GM12878 (cell line): ENCODE data around the gene SLC24A4. TPM values are rescaled to one million over a fixed set of nuclear protein-coding genes. Genes with fewer than 3 reads are reported as not detected.

Source experiments
- ATAC-seq: fragments of 200-7000 bp; cut with Tn5 transposase; 3 replicates; pipeline ENCODE4 v1.9.1; 2020; ENCODE audit warnings: mild to moderate bottlenecking, moderate library complexity
- BruUV-seq: library from RNA; stranded (reverse); fragments of 400-500 nt; replicated peaks from 2 replicates; lab custom pipeline; 2021; lab: Mats Ljungman, UMichigan
- CTCF ChIA-PET: fragments of 300-600 bp; sonication (Branson Sonifier 250); formaldehyde crosslinking; extraction: SDS; loops from one replicate; lab custom pipeline; 2021; ENCODE audit warnings: inconsistent platforms; lab: Yijun Ruan, JAX
- POLR2A ChIA-PET: fragments of 350-600 bp; formaldehyde crosslinking; extraction: SDS; loops from one replicate; lab custom pipeline; 2021; ENCODE audit warnings: inconsistent platforms; lab: Charles Lee
- RAD21 ChIA-PET: fragments of 300-600 bp; sonication (Branson Sonifier 250); formaldehyde crosslinking; loops from one replicate; lab custom pipeline; 2023; ENCODE audit warnings: antibody characterized with exemption; ENCODE audit not compliant: unreplicated experiment; lab: Charles Lee
- SMC1A ChIA-PET: fragments of 300-600 bp; sonication (Branson Sonifier 250); formaldehyde crosslinking; loops from one replicate; lab custom pipeline; 2023; ENCODE audit not compliant: unreplicated experiment, uncharacterized antibody; lab: Charles Lee
- DNase-seq: peaks from one replicate; pipeline ENCODE4 v3.0.0-alpha.2; 2011; ENCODE audit warnings: low read depth, low spot score
- FAIRE-seq: peaks from 3 replicates; lab custom pipeline; 2011; peaks lifted over from hg19 to GRCh38; lab: Jason Lieb, UNC
- H2AFZ ChIP-seq: 2 replicates; pipeline ENCODE4 v1.6.0; 2011; ENCODE audit warnings: low read depth, low read length, control low read depth; ENCODE audit not compliant: control insufficient read depth
- H3K27ac ChIP-seq: 2 replicates; pipeline ENCODE4 v1.5.1; 2011; ENCODE audit warnings: control low read depth; ENCODE audit not compliant: control insufficient read depth, insufficient read depth
- H3K27me3 ChIP-seq, 2 experiments: replicated peaks in 1 of 2; 2 replicates each; pipeline versions ENCODE4 v1.6.0 to v1.6.1; 2011; ENCODE audit warnings: low read length in 1 of 2; ENCODE audit not compliant: control insufficient read depth in 2 of 2, insufficient read depth in 2 of 2
- H3K36me3 ChIP-seq, 2 experiments: 2 replicates each; pipeline ENCODE4 v1.5.1; 2011; ENCODE audit warnings: low read length in 1 of 2; ENCODE audit not compliant: control insufficient read depth in 2 of 2, insufficient read depth in 2 of 2
- H3K4me1 ChIP-seq: 2 replicates; pipeline ENCODE4 v1.6.1; 2011; ENCODE audit warnings: mild to moderate bottlenecking, low read length, moderate library complexity, mixed read lengths; ENCODE audit not compliant: control insufficient read depth, insufficient read depth
- H3K4me2 ChIP-seq: 2 replicates; pipeline ENCODE4 v1.6.0; 2011; ENCODE audit warnings: control low read depth; ENCODE audit not compliant: control insufficient read depth, insufficient read depth
- H3K4me3 ChIP-seq: fragments of 200-600 bp; sonication (generic); 2 replicates; pipeline ENCODE4 v1.5.1; 2016
- H3K79me2 ChIP-seq: 2 replicates; pipeline ENCODE4 v1.6.0; 2011; ENCODE audit warnings: low read length; ENCODE audit not compliant: control insufficient read depth, insufficient read depth
- H3K9ac ChIP-seq: 2 replicates; pipeline ENCODE4 v1.8.0; 2011; ENCODE audit warnings: low read length, control low read depth, mixed read lengths; ENCODE audit not compliant: control insufficient read depth, insufficient read depth
- H3K9me3 ChIP-seq: replicated peaks from 3 replicates; pipeline ENCODE4 v1.5.1; 2011; ENCODE audit warnings: mild to moderate bottlenecking, low read length; ENCODE audit not compliant: control insufficient read depth, insufficient read depth
- H4K20me1 ChIP-seq: 2 replicates; pipeline ENCODE4 v1.6.0; 2011; ENCODE audit not compliant: control insufficient read depth, insufficient read depth
- CBFB ChIP-seq: IDR thresholded peaks from 2 replicates; pipeline ENCODE4 v1.6.1; 2016; ENCODE audit warnings: antibody characterized with exemption, low read depth
- CREB1 ChIP-seq: IDR thresholded peaks from 2 replicates; pipeline ENCODE4 v1.6.1; 2012; ENCODE audit warnings: low read depth, mild to moderate bottlenecking, inconsistent platforms
- IKZF2 ChIP-seq, 2 experiments: fragments of 450-650 bp; IDR thresholded peaks; 2 replicates each; pipeline ENCODE4 v1.6.1; 2017; ENCODE audit warnings: mild to moderate bottlenecking in 2 of 2, moderate library complexity in 2 of 2
- NKRF ChIP-seq: fragments of 450-650 bp; conservative IDR thresholded peaks from 2 replicates; pipeline ENCODE4 v1.6.1; 2017; ENCODE audit warnings: mild to moderate bottlenecking, moderate library complexity
- NRF1 ChIP-seq: conservative IDR thresholded peaks from 2 replicates; pipeline ENCODE4 v1.6.1; 2011; ENCODE audit warnings: mild to moderate bottlenecking, low read depth, low read length, improper control_type of control experiment
- POLR2AphosphoS2 ChIP-seq: IDR thresholded peaks from 2 replicates; pipeline ENCODE4 v1.6.1; 2011; ENCODE audit warnings: low read depth, mild to moderate bottlenecking, low read length, improper control_type of control experiment, moderate library complexity
- RELA ChIP-seq: fragments of 450-650 bp; IDR thresholded peaks from 2 replicates; pipeline ENCODE4 v1.8.0; 2014; ENCODE audit warnings: borderline replicate concordance; ENCODE audit not compliant: partially characterized antibody
- WGBS: methylation state at CpG from one replicate; pipeline ENCODE4 v1.1.6; 2016; ENCODE audit warnings: low lambda C conversion rate; ENCODE audit not compliant: insufficient replicate concordance, insufficient coverage; ENCODE audit errors: missing lambda C conversion rate; 5-methylcytosine and 5-hydroxymethylcytosine counted together
- in situ Hi-C: fragments of 300-500 bp; cut with MboI; formaldehyde crosslinking; loops from 9 replicates; pipeline ENCODE4 v1.14.3; 2018; ENCODE audit warnings: mixed read lengths
- intact Hi-C: fragments of 100-400 bp; cut with micrococcal nuclease; formaldehyde crosslinking; loops from one replicate; pipeline ENCODE4 v1.14.2; 2022; ENCODE audit not compliant: unreplicated experiment
- polyA plus RNA-seq, 11 experiments: library from polyadenylated mRNA; depleted of rRNA in 4 of 11; unstranded in 6 of 11; stranded (reverse) in 5 of 11; fragments of >200 nt; fragmentation: Nextera tagmentation in 4 of 11; fragmentation: Illumina TruSeq in 1 of 11; extraction: Ambion mirVana in 4 of 11; extraction: Trizol in 1 of 11; gene quantifications; 1 replicate in 1 of 11; 2 replicates in 10 of 11; pipeline versions ENCODE4 v1.2.1 to v1.2.3, GENCODE V29; 2011 to 2016; ENCODE audit warnings: inconsistent platforms in 2 of 11, missing spikeins in 2 of 11, low read depth in 1 of 11
- total RNA-seq, 4 experiments: library from RNA; depleted of rRNA in 3 of 4; stranded (reverse); fragments of >200 nt in 3 of 4; fragmentation: Illumina TruSeq in 1 of 4; extraction: Trizol in 1 of 4; gene quantifications; 2 replicates each; pipeline versions ENCODE4 v1.2.1 to v1.2.3, GENCODE V29; 2013 to 2021
- TF ChIP-seq, protein P1 (sequence below), 3 experiments: IDR thresholded peaks in 2 of 3; conservative IDR thresholded peaks in 1 of 3; 2 replicates each; pipeline ENCODE4 v1.5.1; 2011; ENCODE audit warnings: low read depth in 3 of 3, low read length in 3 of 3, mild to moderate bottlenecking in 3 of 3, control low read depth in 2 of 3, moderate library complexity in 2 of 3, inconsistent platforms in 1 of 3, mixed read lengths in 1 of 3; ENCODE audit not compliant: control insufficient read depth in 2 of 3, insufficient read depth in 1 of 3; ENCODE audit errors: extremely low read depth in 1 of 3

SLC24A4 gene
- total and polyA plus RNA-seq, 10 of the 15 experiments (the other 5 are each of a cell fraction or from before 2014, with no cell fraction given), result under 0.01 to 0.46 (median 0.04) TPM; not detected in 5

DNA sequence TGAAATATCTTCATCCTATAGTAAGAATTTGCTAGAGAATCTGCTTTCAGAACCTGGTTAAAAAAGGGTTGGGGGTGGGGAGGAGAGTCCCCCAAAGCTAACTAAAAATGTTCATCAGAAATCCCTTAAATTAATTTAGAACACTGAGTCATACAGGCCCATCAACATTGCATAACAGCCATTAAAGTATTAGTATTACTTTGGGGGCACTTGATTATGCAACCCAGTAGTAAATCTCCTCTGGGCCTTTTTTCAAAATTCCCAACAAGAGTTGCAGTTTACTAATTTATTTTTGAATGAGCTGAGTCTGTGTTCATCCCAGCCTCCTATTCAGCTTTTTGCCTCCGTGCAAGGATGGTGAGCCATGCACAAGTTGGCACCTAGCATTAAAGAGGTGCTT is 8.8 kb upstream of the SLC24A4 start (continued):
- TF ChIP-seq, protein P1, sequence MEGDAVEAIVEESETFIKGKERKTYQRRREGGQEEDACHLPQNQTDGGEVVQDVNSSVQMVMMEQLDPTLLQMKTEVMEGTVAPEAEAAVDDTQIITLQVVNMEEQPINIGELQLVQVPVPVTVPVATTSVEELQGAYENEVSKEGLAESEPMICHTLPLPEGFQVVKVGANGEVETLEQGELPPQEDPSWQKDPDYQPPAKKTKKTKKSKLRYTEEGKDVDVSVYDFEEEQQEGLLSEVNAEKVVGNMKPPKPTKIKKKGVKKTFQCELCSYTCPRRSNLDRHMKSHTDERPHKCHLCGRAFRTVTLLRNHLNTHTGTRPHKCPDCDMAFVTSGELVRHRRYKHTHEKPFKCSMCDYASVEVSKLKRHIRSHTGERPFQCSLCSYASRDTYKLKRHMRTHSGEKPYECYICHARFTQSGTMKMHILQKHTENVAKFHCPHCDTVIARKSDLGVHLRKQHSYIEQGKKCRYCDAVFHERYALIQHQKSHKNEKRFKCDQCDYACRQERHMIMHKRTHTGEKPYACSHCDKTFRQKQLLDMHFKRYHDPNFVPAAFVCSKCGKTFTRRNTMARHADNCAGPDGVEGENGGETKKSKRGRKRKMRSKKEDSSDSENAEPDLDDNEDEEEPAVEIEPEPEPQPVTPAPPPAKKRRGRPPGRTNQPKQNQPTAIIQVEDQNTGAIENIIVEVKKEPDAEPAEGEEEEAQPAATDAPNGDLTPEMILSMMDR (IDR thresholded peaks at IDR 0.05 in 2 of 3, conservative IDR thresholded peaks at IDR 0.05 in 1 of 3; ENCODE audit: control insufficient read depth in 2 of 3, extremely low read depth in 1 of 3, insufficient read depth in 1 of 3, low read depth in 3 of 3, low read length in 3 of 3), result no peak
- TF ChIP-seq CREB1, result no peak

- ATAC-seq (no peak), FAIRE-seq (no peak), DNase-seq (no peak)
- CTCF ChIA-PET, result interaction anchor here (2.6 kb wide), 1 partner anchor 8 kb away, joined by 13 read pairs; no protein-coding TSS in a partner anchor
- TF ChIP-seq POLR2AphosphoS2 (no peak), CBFB (no peak), NRF1 (no peak), NKRF (no peak), RELA (no peak), IKZF2 (IDR thresholded peaks at IDR 0.05) (no peak)
- TF ChIP-seq, protein P1 (IDR thresholded peaks at IDR 0.05 in 2 of 3, conservative IDR thresholded peaks at IDR 0.05 in 1 of 3; ENCODE audit: control insufficient read depth in 2 of 3, extremely low read depth in 1 of 3, insufficient read depth in 1 of 3, low read depth in 3 of 3, low read length in 3 of 3), result 0 out of 6 replicates have a peak, but pooled peaks of 1 of the 3 experiments have one; percentile 18
- Histone ChIP-seq H3K36me3 (no peaks in the 10 kb centered on the region), H3K9me3 (no peaks in the 10 kb centered on the region; the same call in 2 of the 3 replicates), H3K4me1 (peaks cover 4% of the 10 kb centered on the region; the same call in 1 of the 2 replicates), H3K9ac (no peak overlapping the region), H3K4me3 (no peak overlapping the region), H3K4me2 (no peak overlapping the region), H3K79me2 (no peaks in the 10 kb centered on the region), H3K27me3 (peaks cover 0 to 6% of the 10 kb centered on the region in 2 experiments; a peak in 2 of 4 replicates), H2AFZ (no peak overlapping the region), H3K27ac (no peak overlapping the region), H4K20me1 (no peaks in the 10 kb centered on the region; the same call in 1 of the 2 replicates)
- SMC1A ChIA-PET, result interaction anchor here (1.0 to 1.6 kb wide), 2 partner anchors 51 to 180 kb away, joined by 3 read pairs; no protein-coding TSS in a partner anchor
- no TSS peak for BruUV-seq
- in situ Hi-C loops (no loop called here), intact Hi-C loops (no loop called here)
- POLR2A ChIA-PET, result no interaction called here
- 47% methylated on average over 11 of the region's 11 CpGs for WGBS
- RAD21 ChIA-PET, result no interaction called here
Measured at GRCh38 chr14:92315050-92315805, 7.7 kb upstream of the SLC24A4 start.
